ENCODE measurements around the gene FGR.

The FGR gene

DNA sequence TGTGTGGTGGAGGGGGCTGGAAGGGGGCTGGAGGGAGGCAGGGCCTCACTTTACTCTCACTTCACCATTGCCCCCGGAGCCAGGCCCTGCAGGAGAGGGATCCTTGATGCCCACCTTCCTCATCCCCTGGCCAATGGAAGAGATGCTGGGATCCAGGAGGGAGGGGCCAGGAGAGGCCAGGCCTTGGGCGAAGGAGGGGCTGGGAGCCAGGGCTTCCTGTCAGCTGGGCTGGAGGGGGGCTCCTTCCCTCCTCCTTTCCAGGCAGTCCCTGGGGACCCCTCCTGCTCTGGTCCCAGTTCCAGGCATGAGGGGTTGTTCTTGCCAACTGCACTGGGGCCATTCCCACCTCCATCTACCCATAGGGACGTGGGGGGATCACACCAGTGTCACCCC lies 36.7 kb downstream of the FGR start:
- POLR2A ChIA-PET: no interaction called here
- DNase-seq (ENCODE audit: low read depth, low spot score): no peak
- peak overlapping the region; percentile 30; the same call in 1 of the 2 replicates for H3K4me3 ChIP-seq (ENCODE audit: low read depth, low read length)
- no peak for TF ChIP-seq CTCF (IDR thresholded peaks at IDR 0.05; ENCODE audit: insufficient read depth, low read length, missing control alignments)
- CTCF ChIA-PET: interaction anchor here (1.2 to 20.5 kb wide), 3 partner anchors 10 to 182 kb away, joined by 4 to 689 read pairs (median 8); no protein-coding TSS in a partner anchor

GRCh38 chr1:27597516-27598294 lies 37.3 kb downstream of the FGR start:
- POLR2A ChIA-PET: no interaction called here

DNA sequence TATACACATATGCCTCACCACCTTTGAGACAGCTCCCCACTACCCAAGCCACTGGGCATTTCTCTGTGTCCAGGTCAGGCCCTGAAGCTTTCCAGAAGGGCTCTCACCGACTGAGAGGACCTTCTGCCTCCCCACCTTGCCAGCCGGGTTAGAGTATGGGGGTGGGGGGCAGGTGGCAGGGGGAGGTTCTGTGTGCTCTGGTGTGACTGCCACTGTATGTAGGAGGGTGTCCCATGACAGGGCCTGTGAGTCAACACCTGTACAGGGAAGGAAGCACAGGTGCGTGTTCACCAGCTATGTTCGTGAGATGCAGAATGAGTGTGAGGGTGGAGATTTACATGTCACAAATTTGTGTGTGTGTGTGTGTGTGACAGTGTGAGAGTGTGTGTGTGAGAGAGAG lies 38.0 kb downstream of the FGR start:
- no peak overlapping the region for H3K4me3 ChIP-seq (ENCODE audit: low read depth, low read length)
- CTCF ChIA-PET: interaction anchor here (0.9 to 20.5 kb wide), 4 partner anchors 9 to 195 kb away, joined by 3 to 689 read pairs (median 10); no protein-coding TSS in a partner anchor
- no peak for TF ChIP-seq CTCF (IDR thresholded peaks at IDR 0.05; ENCODE audit: insufficient read depth, low read length, missing control alignments)
- POLR2A ChIA-PET: interaction anchor here (2.8 kb wide), 1 partner anchor 40 kb away, joined by 13 read pairs; no protein-coding TSS in a partner anchor
- no peak for DNase-seq (ENCODE audit: low read depth, low spot score)

More at GRCh38 chr1:27597516-27598294, 37.3 kb downstream of the FGR start:
- DNase-seq (ENCODE audit: low read depth, low spot score): no peak
- peak overlapping the region; percentile 6 for H3K4me3 ChIP-seq (ENCODE audit: low read depth, low read length)
- no peak for TF ChIP-seq CTCF (IDR thresholded peaks at IDR 0.05; ENCODE audit: insufficient read depth, low read length, missing control alignments)
- CTCF ChIA-PET: interaction anchor here (2.7 to 20.5 kb wide), 3 partner anchors 9 to 33 kb away, joined by 8 to 689 read pairs (median 17); no protein-coding TSS in a partner anchor

GRCh38 chr1:27596261-27596660 lies 38.7 kb downstream of the FGR start:
- POLR2A ChIA-PET: interaction anchor here (2.8 kb wide), 1 partner anchor 39 kb away, joined by 13 read pairs; no protein-coding TSS in a partner anchor
- no peak for TF ChIP-seq CTCF (IDR thresholded peaks at IDR 0.05; ENCODE audit: insufficient read depth, low read length, missing control alignments)
- no peak for DNase-seq (ENCODE audit: low read depth, low spot score)
- CTCF ChIA-PET: interaction anchor here (0.9 to 20.5 kb wide), 8 partner anchors 10 to 300 kb away, joined by 3 to 689 read pairs (median 4); no protein-coding TSS in a partner anchor
- no peak overlapping the region for H3K4me3 ChIP-seq (ENCODE audit: low read depth, low read length)

DNA sequence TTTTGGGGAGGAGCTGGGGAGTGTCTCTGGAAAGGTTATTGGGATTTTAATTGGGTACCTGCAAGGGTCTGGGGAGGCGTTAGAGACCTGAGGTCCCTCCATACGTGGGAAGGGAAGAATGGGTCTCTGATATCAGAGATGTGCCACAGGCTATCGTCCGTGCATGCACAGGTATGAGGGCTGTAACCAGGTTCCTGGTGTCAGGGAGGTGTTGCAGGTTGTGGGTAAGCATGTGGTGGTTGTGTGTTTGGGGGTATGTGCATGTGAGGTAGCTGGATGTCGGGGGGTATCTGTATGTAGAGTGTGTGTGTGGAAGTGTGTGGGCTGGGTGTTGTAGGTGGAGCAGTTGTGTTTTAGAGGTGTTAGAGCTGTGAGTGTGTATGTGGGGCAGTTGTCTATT lies 39.4 kb downstream of the FGR start:
- CTCF ChIA-PET: interaction anchor here (0.7 to 20.5 kb wide), 11 partner anchors 9 to 299 kb away, joined by 3 to 689 read pairs (median 3); no protein-coding TSS in a partner anchor
- H3K4me3 ChIP-seq (ENCODE audit: low read depth, low read length): no peak overlapping the region
- no peak for TF ChIP-seq CTCF (IDR thresholded peaks at IDR 0.05; ENCODE audit: insufficient read depth, low read length, missing control alignments)
- no peak for DNase-seq (ENCODE audit: low read depth, low spot score)
- POLR2A ChIA-PET: interaction anchor here (1.1 to 2.8 kb wide), 3 partner anchors 10 to 39 kb away, joined by 3 to 13 read pairs (median 5); no protein-coding TSS in a partner anchor

Measured in AG04449 (cell line).